KOPT-K1 (cell line): ENCODE measurements around the gene ATP10A.
"Not testable (repeated sequence)": the region's sequence is repeated elsewhere in the genome, so short reads cannot be mapped to it uniquely, and the experiment has no call there.

Experiments
- H3K27ac ChIP-seq: fragments of 200-600 bp; sonication (generic); 2 replicates; pipeline ENCODE4 v1.5.1; 2016; ENCODE audit warnings: antibody characterized with exemption, mild to moderate bottlenecking, low read depth, low read length; ENCODE audit not compliant: poor library complexity, severe bottlenecking
- H3K36me3 ChIP-seq: fragments of 200-600 bp; sonication (generic); 2 replicates; pipeline ENCODE4 v1.5.1; 2017; ENCODE audit warnings: antibody characterized with exemption, mild to moderate bottlenecking, low read length, moderate library complexity; ENCODE audit not compliant: insufficient read depth
- H3K9me3 ChIP-seq: fragments of 200-600 bp; sonication (generic); 2 replicates; pipeline ENCODE4 v1.5.1; 2017; ENCODE audit warnings: antibody characterized with exemption, low read length, mild to moderate bottlenecking; ENCODE audit not compliant: insufficient read depth, poor library complexity, severe bottlenecking

The ATP10A gene

GRCh38 chr15:25759421-25759820 is 103.7 kb downstream of the ATP10A start:
- no peaks in the 10 kb centered on the region for H3K36me3 ChIP-seq
- H3K27ac ChIP-seq: no peak overlapping the region
- H3K9me3 ChIP-seq: no peaks in the 10 kb centered on the region

- H3K9me3 ChIP-seq, H3K27ac ChIP-seq: not testable (repeated sequence)
These were observed 104.5 kb downstream of the ATP10A start for GRCh38 chr15:25758612-25759011.

GRCh38 chr15:25743548-25744275 is 119.4 kb downstream of the ATP10A start:
- Histone ChIP-seq H3K9me3 (no peaks in the 10 kb centered on the region), H3K27ac (no peak overlapping the region), H3K36me3 (no peaks in the 10 kb centered on the region)

More at GRCh38 chr15:25758612-25759011, 104.5 kb downstream of the ATP10A start:
- H3K36me3 ChIP-seq: not testable (repeated sequence)

- Histone ChIP-seq H3K27ac (no peak overlapping the region), H3K36me3 (no peaks in the 10 kb centered on the region), H3K9me3 (no peaks in the 10 kb centered on the region)
These were observed 120.2 kb downstream of the ATP10A start for GRCh38 chr15:25742776-25743547.

GRCh38 chr15:25742041-25742730 is 120.9 kb downstream of the ATP10A start:
- Histone ChIP-seq H3K36me3 (no peaks in the 10 kb centered on the region), H3K9me3 (no peaks in the 10 kb centered on the region), H3K27ac (no peak overlapping the region)

- Histone ChIP-seq H3K27ac (no peak overlapping the region), H3K9me3 (no peaks in the 10 kb centered on the region), H3K36me3 (no peaks in the 10 kb centered on the region)
These were observed 121.9 kb downstream of the ATP10A start for GRCh38 chr15:25741256-25741580.

- Histone ChIP-seq H3K36me3 (0 out of 2 replicates have a peak, but pooled peaks cover under 1% of the 10 kb centered on the region), H3K27ac (no peak overlapping the region), H3K9me3 (no peaks in the 10 kb centered on the region)
These were observed 122.5 kb downstream of the ATP10A start for GRCh38 chr15:25740383-25741255.

GRCh38 chr15:25739687-25740121 is 123.4 kb downstream of the ATP10A start:
- no peak overlapping the region for H3K27ac ChIP-seq
- no peaks in the 10 kb centered on the region for H3K9me3 ChIP-seq
- H3K36me3 ChIP-seq: 0 out of 2 replicates have a peak, but pooled peaks cover 3% of the 10 kb centered on the region

- no peaks in the 10 kb centered on the region for H3K9me3 ChIP-seq
- no peak overlapping the region for H3K27ac ChIP-seq
- H3K36me3 ChIP-seq: 0 out of 2 replicates have a peak, but pooled peaks cover 3% of the 10 kb centered on the region
These were observed 124.8 kb downstream of the ATP10A start for GRCh38 chr15:25738171-25738965.

GRCh38 chr15:25737218-25737643 is 125.9 kb downstream of the ATP10A start:
- Histone ChIP-seq H3K27ac (no peak overlapping the region), H3K9me3 (no peaks in the 10 kb centered on the region)

GRCh38 chr15:25736461-25736860 is 126.7 kb downstream of the ATP10A start:
- H3K27ac ChIP-seq: no peak overlapping the region
- H3K36me3 ChIP-seq: 0 out of 2 replicates have a peak, but pooled peaks cover 3% of the 10 kb centered on the region
- H3K9me3 ChIP-seq: no peaks in the 10 kb centered on the region

More at GRCh38 chr15:25737218-25737643, 125.9 kb downstream of the ATP10A start:
- H3K36me3 ChIP-seq: 0 out of 2 replicates have a peak, but pooled peaks cover 3% of the 10 kb centered on the region

- H3K9me3 ChIP-seq: no peaks in the 10 kb centered on the region
- no peak overlapping the region for H3K27ac ChIP-seq
- H3K36me3 ChIP-seq: 0 out of 2 replicates have a peak, but pooled peaks cover 3% of the 10 kb centered on the region
These were observed 127.4 kb downstream of the ATP10A start for GRCh38 chr15:25735550-25736384.
